Panc1 (cell line): ENCODE results near the gene DGLUCY.

Experiments
- POLR2AphosphoS5 ChIP-seq: IDR thresholded peaks from 2 replicates; pipeline ENCODE4 v1.6.1; 2012; ENCODE audit warnings: mild to moderate bottlenecking, low read depth, low read length, moderate library complexity
- SIN3A ChIP-seq: IDR thresholded peaks from 2 replicates; pipeline ENCODE4 v1.6.1; 2012; ENCODE audit warnings: low read depth, mild to moderate bottlenecking, low read length, moderate library complexity, borderline replicate concordance; ENCODE audit not compliant: insufficient read depth
- TCF7L2 ChIP-seq: IDR thresholded peaks from 2 replicates; pipeline ENCODE4 v1.6.1; 2011; ENCODE audit warnings: mild to moderate bottlenecking, low read depth, low read length, inconsistent platforms
- TF ChIP-seq, protein P1 (sequence below), 2 experiments: IDR thresholded peaks; 2 replicates each; pipeline ENCODE4 v1.6.1; 2011 to 2012; ENCODE audit warnings: low read depth in 2 of 2, control low read depth in 1 of 2, low read length in 1 of 2, mild to moderate bottlenecking in 1 of 2, moderate library complexity in 1 of 2; ENCODE audit not compliant: insufficient read depth in 1 of 2
- TF ChIP-seq, protein P2 (sequence below): fragments of 450-650 bp; IDR thresholded peaks from 2 replicates; pipeline ENCODE4 v1.5.1; 2017; ENCODE audit warnings: mild to moderate bottlenecking

GRCh38 chr14:91258011-91258618, 144.2 kb downstream of the DGLUCY start:
- TF ChIP-seq, protein P1, sequence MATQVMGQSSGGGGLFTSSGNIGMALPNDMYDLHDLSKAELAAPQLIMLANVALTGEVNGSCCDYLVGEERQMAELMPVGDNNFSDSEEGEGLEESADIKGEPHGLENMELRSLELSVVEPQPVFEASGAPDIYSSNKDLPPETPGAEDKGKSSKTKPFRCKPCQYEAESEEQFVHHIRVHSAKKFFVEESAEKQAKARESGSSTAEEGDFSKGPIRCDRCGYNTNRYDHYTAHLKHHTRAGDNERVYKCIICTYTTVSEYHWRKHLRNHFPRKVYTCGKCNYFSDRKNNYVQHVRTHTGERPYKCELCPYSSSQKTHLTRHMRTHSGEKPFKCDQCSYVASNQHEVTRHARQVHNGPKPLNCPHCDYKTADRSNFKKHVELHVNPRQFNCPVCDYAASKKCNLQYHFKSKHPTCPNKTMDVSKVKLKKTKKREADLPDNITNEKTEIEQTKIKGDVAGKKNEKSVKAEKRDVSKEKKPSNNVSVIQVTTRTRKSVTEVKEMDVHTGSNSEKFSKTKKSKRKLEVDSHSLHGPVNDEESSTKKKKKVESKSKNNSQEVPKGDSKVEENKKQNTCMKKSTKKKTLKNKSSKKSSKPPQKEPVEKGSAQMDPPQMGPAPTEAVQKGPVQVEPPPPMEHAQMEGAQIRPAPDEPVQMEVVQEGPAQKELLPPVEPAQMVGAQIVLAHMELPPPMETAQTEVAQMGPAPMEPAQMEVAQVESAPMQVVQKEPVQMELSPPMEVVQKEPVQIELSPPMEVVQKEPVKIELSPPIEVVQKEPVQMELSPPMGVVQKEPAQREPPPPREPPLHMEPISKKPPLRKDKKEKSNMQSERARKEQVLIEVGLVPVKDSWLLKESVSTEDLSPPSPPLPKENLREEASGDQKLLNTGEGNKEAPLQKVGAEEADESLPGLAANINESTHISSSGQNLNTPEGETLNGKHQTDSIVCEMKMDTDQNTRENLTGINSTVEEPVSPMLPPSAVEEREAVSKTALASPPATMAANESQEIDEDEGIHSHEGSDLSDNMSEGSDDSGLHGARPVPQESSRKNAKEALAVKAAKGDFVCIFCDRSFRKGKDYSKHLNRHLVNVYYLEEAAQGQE (IDR thresholded peaks at IDR 0.05; ENCODE audit: insufficient read depth in 1 of 2, low read depth in 2 of 2, low read length in 1 of 2), result no peak
- TF ChIP-seq SIN3A (no peak), POLR2AphosphoS5 (no peak), TCF7L2 (no peak)
- TF ChIP-seq, protein P2, sequence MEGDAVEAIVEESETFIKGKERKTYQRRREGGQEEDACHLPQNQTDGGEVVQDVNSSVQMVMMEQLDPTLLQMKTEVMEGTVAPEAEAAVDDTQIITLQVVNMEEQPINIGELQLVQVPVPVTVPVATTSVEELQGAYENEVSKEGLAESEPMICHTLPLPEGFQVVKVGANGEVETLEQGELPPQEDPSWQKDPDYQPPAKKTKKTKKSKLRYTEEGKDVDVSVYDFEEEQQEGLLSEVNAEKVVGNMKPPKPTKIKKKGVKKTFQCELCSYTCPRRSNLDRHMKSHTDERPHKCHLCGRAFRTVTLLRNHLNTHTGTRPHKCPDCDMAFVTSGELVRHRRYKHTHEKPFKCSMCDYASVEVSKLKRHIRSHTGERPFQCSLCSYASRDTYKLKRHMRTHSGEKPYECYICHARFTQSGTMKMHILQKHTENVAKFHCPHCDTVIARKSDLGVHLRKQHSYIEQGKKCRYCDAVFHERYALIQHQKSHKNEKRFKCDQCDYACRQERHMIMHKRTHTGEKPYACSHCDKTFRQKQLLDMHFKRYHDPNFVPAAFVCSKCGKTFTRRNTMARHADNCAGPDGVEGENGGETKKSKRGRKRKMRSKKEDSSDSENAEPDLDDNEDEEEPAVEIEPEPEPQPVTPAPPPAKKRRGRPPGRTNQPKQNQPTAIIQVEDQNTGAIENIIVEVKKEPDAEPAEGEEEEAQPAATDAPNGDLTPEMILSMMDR, result no peak
